ENCODE data around the gene ZKSCAN4.
A peak's percentile ranks its signal among the peaks of the same experiment; 100 is the strongest.

The ZKSCAN4 gene

GRCh38 chr6:28252009-28252975, at the start of gene ZKSCAN4:
Gene ZKSCAN4 (minus strand): TSS chr6:28252269. CDS start chr6:28251980, 289 bp downstream.
- peak; percentile 56 to 79 for DNase-seq (ENCODE audit: low read depth in 2 of 2)

- DNase-seq (ENCODE audit: low read depth in 2 of 2): no peak
Measured at GRCh38 chr6:28296520-28297060, 44.5 kb upstream of the ZKSCAN4 start.

- DNase-seq (ENCODE audit: low read depth in 2 of 2): no peak
Measured at GRCh38 chr6:28295326-28295725, 43.3 kb upstream of the ZKSCAN4 start.

GRCh38 chr6:28291573-28291972, 39.5 kb upstream of the ZKSCAN4 start:
- DNase-seq (ENCODE audit: low read depth in 2 of 2): no peak

- no peak for DNase-seq (ENCODE audit: low read depth in 2 of 2)
Measured at GRCh38 chr6:28282926-28283325, 30.9 kb upstream of the ZKSCAN4 start.

GRCh38 chr6:28281288-28282064, 29.4 kb upstream of the ZKSCAN4 start, which contains the start of gene PGBD1:
Gene PGBD1 (plus strand): TSS chr6:28281572. CDS start chr6:28283814, 2,242 bp downstream.
- peak; percentile 32 to 37 for DNase-seq (ENCODE audit: low read depth in 2 of 2)

GRCh38 chr6:28280595-28281287, 28.7 kb upstream of the ZKSCAN4 start:
- DNase-seq (ENCODE audit: low read depth in 2 of 2): no peak

- DNase-seq (ENCODE audit: low read depth in 2 of 2): no peak
Measured at GRCh38 chr6:28277746-28278145, 25.7 kb upstream of the ZKSCAN4 start.

- DNase-seq (ENCODE audit: low read depth in 2 of 2): no peak
Measured at GRCh38 chr6:28274888-28275287, 22.8 kb upstream of the ZKSCAN4 start.

GRCh38 chr6:28269492-28269891, 17.4 kb upstream of the ZKSCAN4 start:
- DNase-seq (ENCODE audit: low read depth in 2 of 2): no peak

- DNase-seq (ENCODE audit: low read depth in 2 of 2): no peak
Measured at GRCh38 chr6:28267695-28268059, 15.6 kb upstream of the ZKSCAN4 start.

- peak; percentile 69 to 78 for DNase-seq (ENCODE audit: low read depth in 2 of 2)
Measured at GRCh38 chr6:28266962-28267694, 15.1 kb upstream of the ZKSCAN4 start, which contains the start of gene ZSCAN26. Gene ZSCAN26 (plus strand): TSS chr6:28267143. CDS start chr6:28271920, 4,777 bp downstream.

GRCh38 chr6:28266563-28266961, 14.5 kb upstream of the ZKSCAN4 start:
- no peak for DNase-seq (ENCODE audit: low read depth in 2 of 2)

GRCh38 chr6:28264834-28265401, 12.8 kb upstream of the ZKSCAN4 start:
- DNase-seq (ENCODE audit: low read depth in 2 of 2): no peak

GRCh38 chr6:28263922-28264321, 11.9 kb upstream of the ZKSCAN4 start:
- DNase-seq (ENCODE audit: low read depth in 2 of 2): no peak

- DNase-seq (ENCODE audit: low read depth in 2 of 2): peak; percentile 56 to 62
Measured at GRCh38 chr6:28258877-28259777, 7.1 kb upstream of the ZKSCAN4 start, which contains the start of gene NKAPL. Gene NKAPL (plus strand): TSS chr6:28259297. CDS start chr6:28259372, 75 bp downstream.

- DNase-seq (ENCODE audit: low read depth in 2 of 2): no peak
Measured at GRCh38 chr6:28257042-28257441, 5.0 kb upstream of the ZKSCAN4 start.

GRCh38 chr6:28254121-28254519, 2.1 kb upstream of the ZKSCAN4 start:
- DNase-seq (ENCODE audit: low read depth in 2 of 2): no peak

GRCh38 chr6:28251661-28252008, 434 bp downstream of the ZKSCAN4 start:
- DNase-seq (ENCODE audit: low read depth in 2 of 2): peak in 1 of 2 donors; percentile 19

Measured in stimulated activated CD4-positive, alpha-beta T cell treated with anti-CD3 and anti-CD28 coated beads, Interleukin-15, amount 100 ng/mL, for 48 hours (primary cell).